H9 (cell line): ENCODE measurements around the gene PDZD7. TPM values are rescaled to one million over a fixed set of nuclear protein-coding genes. Genes with fewer than 3 reads are reported as not detected.

Experiments
- DNase-seq: peaks from one replicate; pipeline ENCODE4 v3.0.0-alpha.2; 2017
- H2AFZ ChIP-seq: one replicate; pipeline ENCODE4 v1.6.1; 2013; ENCODE audit warnings: mild to moderate bottlenecking, low read length, control low read depth, moderate library complexity
- H2AK5ac ChIP-seq: 2 replicates; pipeline ENCODE4 v1.6.1; 2013; ENCODE audit warnings: low read length, control low read depth, mixed read lengths; ENCODE audit not compliant: insufficient read length
- H2BK120ac ChIP-seq: one replicate; pipeline ENCODE4 v1.6.1; 2013; ENCODE audit warnings: low read depth, mild to moderate bottlenecking, low read length, control low read depth, inconsistent platforms; ENCODE audit not compliant: poor library complexity, severe bottlenecking
- H2BK12ac ChIP-seq: 2 replicates; pipeline ENCODE4 v1.6.1; 2013; ENCODE audit warnings: low read length, control low read depth, mixed read lengths, low read depth; ENCODE audit not compliant: insufficient read length
- H2BK15ac ChIP-seq: 2 replicates; pipeline ENCODE4 v1.6.1; 2013; ENCODE audit warnings: low read depth, low read length, control low read depth
- H2BK20ac ChIP-seq: one replicate; pipeline ENCODE4 v1.6.1; 2013; ENCODE audit warnings: low read depth, mild to moderate bottlenecking, low read length, control low read depth, inconsistent platforms; ENCODE audit not compliant: poor library complexity, severe bottlenecking
- H2BK5ac ChIP-seq: 2 replicates; pipeline ENCODE4 v1.6.1; 2013; ENCODE audit warnings: low read length, control low read depth, mixed read lengths; ENCODE audit not compliant: insufficient read length
- H3K14ac ChIP-seq: 2 replicates; pipeline ENCODE4 v1.6.1; 2013; ENCODE audit warnings: low read length, control low read depth; ENCODE audit not compliant: insufficient read depth
- H3K18ac ChIP-seq: 2 replicates; pipeline ENCODE4 v1.6.1; 2013; ENCODE audit warnings: low read depth, mild to moderate bottlenecking, mixed read lengths, low read length, control low read depth; ENCODE audit not compliant: insufficient read length
- H3K23ac ChIP-seq: 2 replicates; pipeline ENCODE4 v1.6.1; 2013; ENCODE audit warnings: low read length, control low read depth, mixed read lengths, low read depth; ENCODE audit not compliant: insufficient read length
- H3K23me2 ChIP-seq: 2 replicates; pipeline ENCODE4 v1.6.1; 2013; ENCODE audit warnings: low read depth, mild to moderate bottlenecking, mixed read lengths, low read length, control low read depth; ENCODE audit not compliant: insufficient read length, poor library complexity, severe bottlenecking
- H3K27ac ChIP-seq: 2 replicates; pipeline ENCODE4 v1.5.1; 2013; ENCODE audit warnings: low read length, control low read depth, mixed read lengths, low read depth; ENCODE audit not compliant: insufficient read length
- H3K27me3 ChIP-seq: 2 replicates; pipeline ENCODE4 v1.6.1; 2013; ENCODE audit warnings: low read length, control low read depth, inconsistent platforms; ENCODE audit not compliant: insufficient read depth
- H3K4ac ChIP-seq: 2 replicates; pipeline ENCODE4 v1.6.1; 2013; ENCODE audit warnings: low read depth, mild to moderate bottlenecking, control low read depth, inconsistent platforms, low read length, moderate library complexity
- H3K4me1 ChIP-seq: 2 replicates; pipeline ENCODE4 v1.6.1; 2013; ENCODE audit warnings: low read length, control low read depth, inconsistent platforms; ENCODE audit not compliant: insufficient read depth
- H3K4me2 ChIP-seq: 2 replicates; pipeline ENCODE4 v1.6.1; 2013; ENCODE audit warnings: low read length, control low read depth, mixed read lengths; ENCODE audit not compliant: insufficient read length, insufficient read depth
- H3K56ac ChIP-seq: 2 replicates; pipeline ENCODE4 v1.6.1; 2013; ENCODE audit warnings: low read depth, mild to moderate bottlenecking, mixed read lengths, low read length, control low read depth; ENCODE audit not compliant: insufficient read length
- H3K79me1 ChIP-seq: 2 replicates; pipeline ENCODE4 v1.6.1; 2013; ENCODE audit warnings: low read depth, mild to moderate bottlenecking, moderate library complexity, low read length, control low read depth, inconsistent platforms; ENCODE audit not compliant: insufficient read depth, poor library complexity, severe bottlenecking
- H3K79me2 ChIP-seq: 2 replicates; pipeline ENCODE4 v1.6.1; 2013; ENCODE audit warnings: low read length, control low read depth, inconsistent platforms; ENCODE audit not compliant: insufficient read depth
- H3K9ac ChIP-seq: 2 replicates; pipeline ENCODE4 v1.6.1; 2013; ENCODE audit warnings: low read length, control low read depth, mixed read lengths; ENCODE audit not compliant: insufficient read length; ENCODE audit errors: extremely low read depth
- H3K9me3 ChIP-seq: one replicate; pipeline ENCODE4 v1.6.1; 2013; ENCODE audit warnings: low read depth, low read length, inconsistent platforms; ENCODE audit not compliant: control insufficient read depth
- H3T11ph ChIP-seq: one replicate; pipeline ENCODE4 v1.6.1; 2013; ENCODE audit warnings: mild to moderate bottlenecking, low read length, control low read depth, inconsistent platforms
- H4K20me1 ChIP-seq: one replicate; pipeline ENCODE4 v1.6.1; 2013; ENCODE audit not compliant: control insufficient read depth, insufficient read length, insufficient read depth
- H4K5ac ChIP-seq: 2 replicates; pipeline ENCODE4 v1.6.1; 2013; ENCODE audit warnings: low read depth, mild to moderate bottlenecking, mixed read lengths, low read length, control low read depth; ENCODE audit not compliant: insufficient read length
- H4K8ac ChIP-seq: replicated peaks from 2 replicates; pipeline ENCODE4 v1.6.1; 2013; ENCODE audit warnings: low read length, control low read depth, mixed read lengths, low read depth; ENCODE audit not compliant: insufficient read length
- H4K91ac ChIP-seq: 2 replicates; pipeline ENCODE4 v1.6.1; 2013; ENCODE audit warnings: low read depth, mild to moderate bottlenecking, moderate library complexity, mixed read lengths, low read length, control low read depth; ENCODE audit not compliant: insufficient read length
- H3K27ac Mint-ChIP-seq, 3 experiments: 2 replicates in 2 of 3; 3 replicates in 1 of 3; pipeline ENCODE4 v1.8.0; 2020 to 2021; ENCODE audit warnings: mixed read lengths in 3 of 3, mild to moderate bottlenecking in 1 of 3, moderate library complexity in 1 of 3
- H3K27me3 Mint-ChIP-seq: 2 replicates; pipeline ENCODE4 v1.8.0; 2021; ENCODE audit warnings: low read depth, mild to moderate bottlenecking, moderate library complexity, mixed read lengths
- H3K36me3 Mint-ChIP-seq, 3 experiments: 2 replicates in 2 of 3; 3 replicates in 1 of 3; pipeline ENCODE4 v1.8.0; 2020 to 2021; ENCODE audit warnings: low read depth in 3 of 3, mixed read lengths in 3 of 3; ENCODE audit not compliant: insufficient read depth in 1 of 3
- H3K4me1 Mint-ChIP-seq, 2 experiments: 2 replicates each; pipeline ENCODE4 v1.8.0; 2020; ENCODE audit warnings: mixed read lengths in 2 of 2
- H3K4me3 Mint-ChIP-seq, 2 experiments: 2 replicates in 1 of 2; 3 replicates in 1 of 2; pipeline ENCODE4 v1.8.0; 2020 to 2021; ENCODE audit warnings: mild to moderate bottlenecking in 2 of 2, mixed read lengths in 2 of 2, moderate library complexity in 1 of 2
- H3K9me3 Mint-ChIP-seq, 2 experiments: 2 replicates in 1 of 2; 3 replicates in 1 of 2; pipeline ENCODE4 v1.8.0; 2020; ENCODE audit warnings: mild to moderate bottlenecking in 2 of 2, mixed read lengths in 2 of 2, moderate library complexity in 1 of 2
- WGBS: extraction: QIAGEN DNeasy Blood & Tissue Kit; methylation state at CpG from one replicate; pipeline ENCODE4 v1.1.7; 2013; ENCODE audit warnings: missing lambda C conversion rate, low lambda C conversion rate, mixed read lengths; ENCODE audit not compliant: insufficient read length; ENCODE audit errors: extremely low coverage; 5-methylcytosine and 5-hydroxymethylcytosine counted together
- total RNA-seq: library from RNA; stranded (reverse); gene quantifications from 2 replicates; pipeline ENCODE4 v1.2.1, GENCODE V29; 2021
- TF ChIP-seq, protein P1 (sequence below): fragments of 200-600 bp; sonication (generic); conservative IDR thresholded peaks from 3 replicates; pipeline ENCODE4 v1.8.0; 2021; ENCODE audit warnings: antibody characterized with exemption, mild to moderate bottlenecking

The PDZD7 gene
- total RNA-seq, 1 experiment from 2014 or later, result 2.0 TPM

DNA sequence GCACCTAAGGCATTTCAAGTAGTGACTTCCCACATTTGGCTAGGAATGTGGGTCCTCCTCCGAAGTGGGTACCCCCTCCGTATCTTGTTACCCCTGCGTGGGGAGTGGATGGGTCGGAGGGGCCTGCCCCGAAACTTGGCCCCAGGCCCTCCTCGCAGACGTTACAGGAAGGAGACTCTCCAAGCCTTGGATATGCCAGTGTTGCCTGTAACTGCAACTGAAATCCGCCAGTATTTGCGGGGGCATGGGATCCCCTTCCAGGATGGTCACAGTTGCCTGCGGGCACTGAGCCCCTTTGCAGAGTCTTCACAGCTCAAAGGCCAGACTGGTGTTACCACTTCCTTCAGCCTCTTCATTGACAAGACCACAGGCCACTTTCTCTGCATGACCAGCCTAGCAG lies 42.8 kb downstream of the PDZD7 start:
- Mint-ChIP-seq H3K4me1 (peaks cover 9 to 16% of the 10 kb centered on the region in 2 experiments), H3K36me3 (peaks cover 33 to 47% (median 46%) of the 10 kb centered on the region in 3 experiments; a peak in 6 of 7 replicates), H3K27me3 (no peaks in the 10 kb centered on the region), H3K27ac (no peak overlapping the region; a peak in 1 of 7 replicates), H3K9me3 (peaks cover 0 to 2% of the 10 kb centered on the region in 2 experiments; a peak in 3 of 5 replicates), H3K4me3 (peak overlapping the region; percentile 96 to 98)
- Histone ChIP-seq H3K9me3 (no peaks in the 10 kb centered on the region), H2AK5ac (no peak overlapping the region), H3K4me1 (no peaks in the 10 kb centered on the region; the same call in 1 of the 2 replicates), H3K23me2 (peaks cover 8% of the 10 kb centered on the region), H4K91ac (no peak overlapping the region), H3K79me2 (peaks cover 17% of the 10 kb centered on the region; the same call in 1 of the 2 replicates), H4K20me1 (no peaks in the 10 kb centered on the region), H3K56ac (no peak overlapping the region), H4K8ac (no peak overlapping the region), H2BK120ac (no peak overlapping the region), H3K18ac (no peak overlapping the region), H3K4me2 (peak overlapping the region; percentile 94), H3K79me1 (peaks cover 14% of the 10 kb centered on the region), H3T11ph (no peak overlapping the region), H2AFZ (no peak overlapping the region), H4K5ac (no peak overlapping the region), H2BK20ac (no peak overlapping the region), H2BK15ac (no peak overlapping the region), H2BK12ac (no peak overlapping the region), H3K23ac (no peak overlapping the region), H3K4ac (no peak overlapping the region), H3K9ac (peak overlapping the region; percentile 84), H3K27me3 (no peaks in the 10 kb centered on the region), H3K14ac (no peak overlapping the region; the same call in 1 of the 2 replicates), H2BK5ac (no peak overlapping the region), H3K27ac (no peak overlapping the region)
- TF ChIP-seq, protein P1, sequence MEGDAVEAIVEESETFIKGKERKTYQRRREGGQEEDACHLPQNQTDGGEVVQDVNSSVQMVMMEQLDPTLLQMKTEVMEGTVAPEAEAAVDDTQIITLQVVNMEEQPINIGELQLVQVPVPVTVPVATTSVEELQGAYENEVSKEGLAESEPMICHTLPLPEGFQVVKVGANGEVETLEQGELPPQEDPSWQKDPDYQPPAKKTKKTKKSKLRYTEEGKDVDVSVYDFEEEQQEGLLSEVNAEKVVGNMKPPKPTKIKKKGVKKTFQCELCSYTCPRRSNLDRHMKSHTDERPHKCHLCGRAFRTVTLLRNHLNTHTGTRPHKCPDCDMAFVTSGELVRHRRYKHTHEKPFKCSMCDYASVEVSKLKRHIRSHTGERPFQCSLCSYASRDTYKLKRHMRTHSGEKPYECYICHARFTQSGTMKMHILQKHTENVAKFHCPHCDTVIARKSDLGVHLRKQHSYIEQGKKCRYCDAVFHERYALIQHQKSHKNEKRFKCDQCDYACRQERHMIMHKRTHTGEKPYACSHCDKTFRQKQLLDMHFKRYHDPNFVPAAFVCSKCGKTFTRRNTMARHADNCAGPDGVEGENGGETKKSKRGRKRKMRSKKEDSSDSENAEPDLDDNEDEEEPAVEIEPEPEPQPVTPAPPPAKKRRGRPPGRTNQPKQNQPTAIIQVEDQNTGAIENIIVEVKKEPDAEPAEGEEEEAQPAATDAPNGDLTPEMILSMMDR, result no peak
- DNase-seq, result no peak
- WGBS, result no CpG with 5 or more reads among the region's 10 CpGs
